Eye (tissue), 1 donor: ENCODE results near the gene PDE4D.
"Not testable (repeated sequence)": the region's sequence is repeated elsewhere in the genome, so short reads cannot be mapped to it uniquely, and the experiment has no call there.

Source experiments
- DNase-seq: peaks from one replicate; pipeline ENCODE4 v3.0.0-alpha.2; 2015

PDE4D gene

GRCh38 chr5:59798862-59799667 lies 94.5 kb downstream of the PDE4D start:
- peak; percentile 31 for DNase-seq

GRCh38 chr5:59795141-59795540 lies 98.4 kb downstream of the PDE4D start:
- DNase-seq: no peak

GRCh38 chr5:59792983-59793585 lies 100.4 kb downstream of the PDE4D start:
- DNase-seq: no peak

- DNase-seq: no peak
These were observed 101.9 kb downstream of the PDE4D start for GRCh38 chr5:59791617-59792016.

GRCh38 chr5:59790776-59791475 lies 102.6 kb downstream of the PDE4D start:
- DNase-seq: no peak

GRCh38 chr5:59790376-59790775 lies 103.2 kb downstream of the PDE4D start:
- DNase-seq: no peak

GRCh38 chr5:59789894-59790293 lies 103.6 kb downstream of the PDE4D start:
- DNase-seq: no peak

GRCh38 chr5:59789197-59789596 lies 104.3 kb downstream of the PDE4D start:
- DNase-seq: no peak

- peak; percentile 27 for DNase-seq
These were observed 107.2 kb downstream of the PDE4D start for GRCh38 chr5:59786334-59786805.

- no peak for DNase-seq
These were observed 107.7 kb downstream of the PDE4D start for GRCh38 chr5:59785676-59786333.

GRCh38 chr5:59784708-59785107 lies 108.8 kb downstream of the PDE4D start:
- DNase-seq: not testable (repeated sequence)

GRCh38 chr5:59783264-59783663 lies 110.3 kb downstream of the PDE4D start:
- no peak for DNase-seq

- no peak for DNase-seq
These were observed 110.7 kb downstream of the PDE4D start for GRCh38 chr5:59782856-59783255.

- DNase-seq: no peak
These were observed 114.1 kb downstream of the PDE4D start for GRCh38 chr5:59779453-59779852.

- no peak for DNase-seq
These were observed 116.5 kb downstream of the PDE4D start for GRCh38 chr5:59777028-59777427.

GRCh38 chr5:59773294-59773693 lies 120.2 kb downstream of the PDE4D start:
- DNase-seq: no peak

GRCh38 chr5:59772757-59773156 lies 120.8 kb downstream of the PDE4D start:
- no peak for DNase-seq

- no peak for DNase-seq
These were observed 121.3 kb downstream of the PDE4D start for GRCh38 chr5:59772206-59772605.

- no peak for DNase-seq
These were observed 122.6 kb downstream of the PDE4D start for GRCh38 chr5:59770953-59771352.

- DNase-seq: no peak
These were observed 123.7 kb downstream of the PDE4D start for GRCh38 chr5:59769832-59770231.

GRCh38 chr5:59769041-59769360 lies 124.5 kb downstream of the PDE4D start:
- no peak for DNase-seq

- peak; percentile 95 for DNase-seq
These were observed 125.1 kb downstream of the PDE4D start for GRCh38 chr5:59768152-59769040.
